Urinary bladder (tissue), 4 donors: ENCODE measurements around the gene PDE6H. TPM values are rescaled to one million over a fixed set of nuclear protein-coding genes. Genes with fewer than 3 reads are reported as not detected.

Experiments
- DNase-seq: peaks from one replicate; pipeline ENCODE4 v3.0.0-alpha.2; 2015; ENCODE audit errors: extremely low spot score
- H3K27ac ChIP-seq: one replicate; pipeline ENCODE4 v1.5.1; 2013; ENCODE audit warnings: low read depth, mild to moderate bottlenecking, moderate library complexity
- H3K36me3 ChIP-seq: one replicate; pipeline ENCODE4 v1.6.1; 2013; ENCODE audit warnings: mild to moderate bottlenecking, moderate library complexity; ENCODE audit not compliant: insufficient read depth
- H3K4me1 ChIP-seq: one replicate; pipeline ENCODE4 v1.6.1; 2013; ENCODE audit warnings: mild to moderate bottlenecking, moderate library complexity; ENCODE audit not compliant: insufficient read depth
- H3K4me3 ChIP-seq: one replicate; pipeline ENCODE4 v1.5.1; 2013; ENCODE audit warnings: low read depth, low read length
- WGBS: extraction: QIAGEN DNeasy Blood & Tissue Kit; methylation state at CpG from one replicate; pipeline ENCODE4 v1.1.7; 2013; 5-methylcytosine and 5-hydroxymethylcytosine counted together
- polyA plus RNA-seq: library from polyadenylated mRNA; stranded (reverse); fragments of 200-250 nt; gene quantifications from one replicate; pipeline ENCODE4 v1.2.3, GENCODE V29; 2013
- total RNA-seq: library from RNA; depleted of rRNA; stranded (reverse); fragments of >200 nt; gene quantifications from one replicate; pipeline ENCODE4 v1.2.3, GENCODE V29; 2014
- donor health status: healthy with polysubstance abuse.
- donor health status: healthy.

Gene PDE6H
- total and polyA plus RNA-seq, 2 donors: not detected

DNA sequence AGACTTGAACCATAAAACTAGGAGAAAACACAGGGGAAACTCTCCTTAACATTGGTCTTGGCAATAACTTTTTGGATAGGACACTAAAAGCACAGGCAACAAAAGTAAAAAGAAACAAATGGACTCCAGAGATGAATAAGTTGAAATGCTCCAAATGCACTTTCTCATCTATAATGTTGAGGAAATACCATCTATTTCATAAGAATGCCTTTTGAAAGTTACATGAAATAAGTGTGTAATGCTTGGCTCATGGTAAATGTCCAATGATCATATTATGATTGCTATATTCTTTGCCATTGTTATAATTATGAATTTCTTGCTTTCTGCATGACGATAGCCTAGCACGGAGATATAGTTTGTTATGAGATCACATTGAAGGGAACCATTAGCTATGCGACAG lies 19.8 kb downstream of the PDE6H start:
- WGBS: 96% methylated on average over 3 of the region's 3 CpGs
- H3K4me1 ChIP-seq: no peaks in the 10 kb centered on the region
- no peak overlapping the region for H3K27ac ChIP-seq
- no peak overlapping the region for H3K4me3 ChIP-seq
- H3K36me3 ChIP-seq: no peaks in the 10 kb centered on the region
- DNase-seq: no peak

DNA sequence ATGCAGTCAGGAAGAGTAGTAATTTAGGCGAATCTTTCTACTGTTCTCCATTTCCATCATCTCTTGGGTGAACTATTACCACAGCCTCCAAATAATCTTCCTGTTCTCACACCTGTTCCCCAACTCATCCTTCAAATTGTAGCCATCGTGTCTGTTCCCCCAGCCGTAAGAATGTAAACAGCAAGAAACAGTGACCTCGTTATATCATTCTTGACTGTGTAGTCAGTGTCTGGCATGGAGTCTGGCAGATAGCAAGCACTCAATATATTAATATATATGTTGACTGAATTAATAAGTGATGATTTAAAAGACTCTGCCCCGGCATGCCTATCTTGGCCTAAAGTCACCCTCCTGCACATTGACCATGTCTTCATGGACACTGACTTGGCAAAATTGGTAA lies 20.3 kb downstream of the PDE6H start:
- H3K36me3 ChIP-seq: no peaks in the 10 kb centered on the region
- 71% methylated on average over 5 of the region's 5 CpGs for WGBS

DNA sequence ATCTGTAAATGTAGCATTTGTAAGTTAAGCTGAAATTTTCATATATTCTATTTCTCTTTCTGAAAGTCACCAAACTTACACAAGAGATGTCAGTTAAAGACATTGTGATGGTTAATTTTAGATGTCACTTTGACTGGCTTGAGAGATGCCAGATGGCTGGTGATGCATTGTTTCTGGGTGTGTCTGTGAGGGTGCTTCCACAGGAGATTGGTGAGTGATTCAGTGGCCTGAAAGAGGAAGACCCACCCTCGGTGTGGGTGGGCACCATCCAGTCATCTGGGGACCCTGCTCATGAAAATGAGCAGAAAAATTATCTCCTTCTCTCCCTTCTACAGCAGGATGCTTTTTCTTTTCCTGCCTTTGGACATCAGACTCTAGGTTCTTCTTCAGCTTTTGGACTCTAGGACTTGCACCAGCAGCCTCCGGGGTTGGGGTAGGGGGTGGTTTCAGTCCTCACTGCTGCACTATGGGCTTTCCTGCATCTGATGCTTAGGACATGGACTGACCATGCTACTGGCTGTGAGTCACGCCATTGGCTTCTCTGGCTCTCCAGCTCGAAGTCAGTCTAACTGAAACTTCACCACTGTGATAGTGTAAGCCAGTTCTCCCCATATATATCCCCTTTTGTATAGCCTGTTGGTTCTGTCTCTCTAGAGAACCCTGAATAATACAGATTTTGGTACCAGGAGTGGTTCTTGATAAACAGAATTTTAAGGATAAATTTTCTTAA lies 20.9 kb downstream of the PDE6H start:
- no peaks in the 10 kb centered on the region for H3K36me3 ChIP-seq
- no peak for DNase-seq
- WGBS: 74% methylated on average over 4 of the region's 4 CpGs
- no peak overlapping the region for H3K4me3 ChIP-seq
- no peak overlapping the region for H3K27ac ChIP-seq
- H3K4me1 ChIP-seq: no peaks in the 10 kb centered on the region

More for the DNA sequence above, 20.3 kb downstream of the PDE6H start:
- Histone ChIP-seq H3K27ac (no peak overlapping the region), H3K4me3 (no peak overlapping the region), H3K4me1 (no peaks in the 10 kb centered on the region)
- no peak for DNase-seq

DNA sequence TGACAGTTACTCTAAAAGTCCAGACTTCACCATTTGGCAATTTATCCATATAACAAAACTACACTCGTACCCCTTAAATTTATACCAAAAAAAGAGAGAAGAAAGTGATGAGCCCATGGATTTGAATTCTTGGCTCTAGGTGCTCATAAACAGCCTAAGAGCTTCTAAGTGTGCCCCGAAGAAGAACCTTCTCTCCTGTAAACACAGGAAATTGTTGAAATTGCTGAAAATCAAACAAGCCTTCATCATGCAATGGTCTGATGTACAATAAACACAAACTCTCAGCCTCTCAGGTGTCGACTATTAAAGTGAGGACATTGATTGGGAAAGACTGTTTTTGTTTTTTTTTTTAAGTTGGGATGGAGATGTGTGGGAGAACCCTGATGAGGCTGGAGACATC lies 21.8 kb downstream of the PDE6H start:
- Histone ChIP-seq H3K36me3 (no peaks in the 10 kb centered on the region), H3K4me3 (no peak overlapping the region), H3K4me1 (no peaks in the 10 kb centered on the region), H3K27ac (no peak overlapping the region)
- DNase-seq: no peak
- 53% methylated on average over 3 of the region's 3 CpGs for WGBS

DNA sequence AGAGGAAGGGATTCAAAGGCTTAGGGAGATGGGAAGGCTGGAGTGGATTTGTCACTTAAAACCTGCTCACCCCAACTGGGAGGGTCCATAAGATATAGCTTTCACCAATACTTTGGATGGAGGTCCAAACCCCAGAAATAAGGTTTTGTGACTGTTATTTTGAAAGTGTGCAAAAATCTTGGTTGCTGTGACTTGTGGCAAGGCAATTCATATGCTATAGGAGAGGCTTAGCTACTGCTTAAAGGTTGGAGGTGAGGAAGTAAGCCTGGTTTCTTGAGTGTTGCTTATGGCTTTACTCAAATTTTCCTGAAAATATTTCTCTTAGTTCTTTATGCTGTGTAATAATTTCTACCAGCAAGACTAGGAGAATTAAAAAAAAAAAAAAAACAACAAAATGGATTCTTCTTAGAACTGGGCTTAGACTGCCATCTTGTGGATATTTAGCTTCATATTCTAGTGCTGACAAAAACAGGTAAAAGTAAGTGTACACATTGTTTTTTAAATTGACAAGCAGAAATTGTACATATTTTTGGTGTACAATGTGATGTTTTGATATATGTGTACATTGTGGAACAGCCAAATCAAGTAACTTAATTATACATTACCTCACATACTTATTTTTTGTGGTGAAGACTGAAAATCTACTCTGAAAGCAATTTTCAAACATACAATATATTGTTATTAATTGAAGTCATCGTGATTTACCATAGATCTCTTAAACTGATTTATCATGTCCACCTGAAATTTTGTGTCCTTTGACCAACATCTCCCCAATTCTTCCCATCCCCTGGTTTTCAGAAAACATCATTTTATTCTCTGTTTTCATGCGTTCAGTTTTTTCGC lies 23.0 kb downstream of the PDE6H start:
- H3K4me1 ChIP-seq: no peaks in the 10 kb centered on the region
- H3K36me3 ChIP-seq: no peaks in the 10 kb centered on the region
- H3K4me3 ChIP-seq: no peak overlapping the region
- H3K27ac ChIP-seq: no peak overlapping the region
- 94% methylated on average over 3 of the region's 3 CpGs for WGBS
- peak; percentile 55 for DNase-seq

DNA sequence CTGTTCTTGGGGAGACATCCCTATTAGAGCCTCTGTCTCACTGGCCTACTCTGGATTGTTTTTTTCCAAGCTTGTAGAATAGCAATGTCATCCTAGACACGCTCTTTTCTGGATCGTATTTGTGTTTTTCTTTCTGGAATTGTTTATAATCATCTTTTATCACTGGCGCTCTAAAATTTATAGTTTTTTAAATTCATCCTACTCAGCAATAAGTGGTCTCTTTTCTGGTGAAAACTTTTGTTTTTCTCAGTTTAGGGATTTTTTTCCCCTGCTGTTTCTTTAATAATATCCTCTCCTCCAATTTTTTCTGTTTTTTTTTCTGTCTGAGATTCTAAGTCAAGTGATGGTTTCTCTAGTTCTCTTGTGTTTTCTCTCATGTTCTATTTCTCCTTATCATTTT lies 25.2 kb downstream of the PDE6H start:
- WGBS: 45% methylated on average over 3 of the region's 3 CpGs
- no peak for DNase-seq
- no peaks in the 10 kb centered on the region for H3K36me3 ChIP-seq
- H3K4me3 ChIP-seq: no peak overlapping the region
- H3K27ac ChIP-seq: no peak overlapping the region
- H3K4me1 ChIP-seq: no peaks in the 10 kb centered on the region

DNA sequence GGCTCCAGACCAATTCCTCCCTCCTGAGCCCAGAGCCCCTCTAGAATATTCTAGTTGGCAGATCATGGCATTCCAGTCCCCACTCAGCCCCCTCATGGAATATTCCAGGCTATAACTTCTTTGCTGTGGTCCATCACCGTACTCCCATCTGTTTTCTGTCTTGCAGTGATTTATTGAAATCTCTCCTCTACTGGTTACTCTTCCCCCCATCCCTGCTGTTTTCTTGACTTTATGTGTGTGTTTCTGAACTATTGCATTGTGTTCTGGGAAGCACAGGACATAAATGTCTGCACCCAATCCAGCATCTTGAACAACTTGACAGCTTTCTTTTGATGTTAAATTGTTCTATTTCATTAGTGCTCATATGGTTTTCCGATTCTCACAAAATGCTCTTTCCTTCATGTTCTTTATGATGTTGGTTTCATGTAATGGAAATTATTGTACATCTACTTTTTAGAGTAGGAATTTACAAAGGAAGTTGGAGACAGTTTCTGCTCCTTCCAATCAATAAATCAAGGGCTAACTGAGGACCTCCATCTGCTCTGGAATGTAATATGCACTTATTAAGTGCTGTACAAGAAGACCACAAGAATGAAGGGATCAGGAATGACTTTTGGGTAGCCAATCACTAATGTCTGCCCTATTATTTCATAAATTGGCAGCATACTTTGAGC lies 26.3 kb downstream of the PDE6H start:
- Histone ChIP-seq H3K4me1 (no peaks in the 10 kb centered on the region), H3K36me3 (no peaks in the 10 kb centered on the region), H3K27ac (no peak overlapping the region), H3K4me3 (no peak overlapping the region)
- WGBS: 66% methylated on average over 2 of the region's 2 CpGs
- DNase-seq: peak; percentile 28

DNA sequence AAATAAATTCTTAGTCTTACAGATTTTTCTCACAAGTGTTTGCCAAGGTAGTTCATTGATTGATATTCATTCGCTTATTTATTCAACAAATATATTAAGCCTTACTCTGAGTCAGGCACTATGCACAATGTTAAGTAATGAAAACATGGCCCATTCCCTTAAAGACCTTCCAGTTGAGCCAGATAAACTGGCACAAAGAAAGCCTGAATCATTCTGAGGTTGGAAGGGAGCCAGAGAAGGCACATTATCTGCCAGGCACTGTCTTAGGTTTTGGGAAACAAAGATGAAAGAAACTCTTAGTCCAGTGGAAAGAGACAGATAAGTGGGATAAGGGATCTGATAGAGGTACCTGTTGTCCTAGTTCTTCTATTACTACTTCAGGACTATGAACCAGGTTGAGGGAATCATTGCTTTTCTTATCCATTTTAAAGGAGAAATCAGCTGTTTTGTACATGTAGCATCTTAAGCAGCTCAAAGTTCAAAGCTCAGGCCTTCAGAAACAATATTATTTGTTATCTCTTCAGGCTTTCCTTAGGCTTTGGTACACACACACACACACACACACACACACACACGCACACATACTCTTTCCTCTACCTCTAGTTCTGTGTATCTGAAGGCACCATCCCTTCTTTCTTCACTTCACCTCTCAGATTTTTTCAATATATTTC lies 27.0 kb downstream of the PDE6H start:
- Histone ChIP-seq H3K27ac (no peak overlapping the region), H3K4me3 (no peak overlapping the region), H3K36me3 (no peaks in the 10 kb centered on the region), H3K4me1 (no peaks in the 10 kb centered on the region)
- no peak for DNase-seq
- WGBS: 90% methylated on average over 2 of the region's 2 CpGs

DNA sequence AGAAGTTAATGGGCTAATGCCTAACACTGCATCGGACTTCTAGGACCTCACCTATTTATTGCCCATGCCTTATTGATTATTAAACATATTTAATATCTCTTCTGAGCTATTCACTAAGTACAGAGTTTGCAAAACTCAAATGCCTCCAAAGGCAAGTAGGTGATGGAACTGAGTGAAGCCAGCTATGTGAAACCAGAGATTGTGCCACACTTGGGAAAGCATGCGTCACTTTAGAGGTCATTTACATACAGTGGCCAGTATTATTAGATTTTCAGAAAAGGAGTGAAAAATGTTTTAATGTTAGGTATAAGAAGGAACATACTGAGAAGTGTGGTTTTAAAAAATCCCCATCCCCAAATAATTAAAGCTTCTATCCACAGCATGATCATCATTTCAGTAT lies 27.7 kb downstream of the PDE6H start:
- no peak for DNase-seq
- Histone ChIP-seq H3K27ac (no peak overlapping the region), H3K36me3 (no peaks in the 10 kb centered on the region), H3K4me3 (no peak overlapping the region), H3K4me1 (no peaks in the 10 kb centered on the region)
- WGBS: 97% methylated on average over 2 of the region's 2 CpGs

DNA sequence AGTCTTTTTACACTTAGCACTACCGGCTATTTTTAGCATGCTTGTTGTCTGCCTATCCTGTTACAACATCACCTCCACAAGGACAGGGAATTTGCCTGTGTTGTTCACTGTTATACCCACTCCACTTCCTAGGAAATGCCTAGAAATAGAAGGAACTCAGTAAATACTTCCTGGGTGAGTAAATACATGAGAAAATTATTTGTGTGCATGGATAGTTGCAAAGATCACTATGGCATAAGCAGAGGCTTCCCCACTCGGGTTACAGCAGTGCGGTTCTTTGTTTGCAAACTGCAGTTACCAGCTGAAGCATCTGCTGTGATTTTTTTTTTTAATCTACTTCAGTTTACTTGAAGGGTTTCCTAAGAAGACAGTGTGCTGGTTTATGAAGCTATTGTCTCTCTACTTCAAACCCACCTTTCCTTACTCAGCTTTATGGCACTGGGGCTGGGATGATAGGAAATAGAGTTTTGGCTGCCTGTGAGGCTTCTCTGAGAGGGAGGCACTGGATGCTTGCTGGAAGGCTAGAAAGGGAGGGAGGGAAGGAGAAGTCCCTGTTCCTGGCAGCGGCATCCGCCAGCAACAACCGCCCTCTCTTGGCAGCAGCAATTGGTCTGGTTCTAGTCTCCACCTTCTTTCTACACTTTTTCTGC lies 29.0 kb downstream of the PDE6H start:
- no peaks in the 10 kb centered on the region for H3K36me3 ChIP-seq
- WGBS: 10% methylated on average over 6 of the region's 6 CpGs
- no peak overlapping the region for H3K27ac ChIP-seq
- no peaks in the 10 kb centered on the region for H3K4me1 ChIP-seq
- DNase-seq: peak; percentile 37
- H3K4me3 ChIP-seq: no peak overlapping the region

DNA sequence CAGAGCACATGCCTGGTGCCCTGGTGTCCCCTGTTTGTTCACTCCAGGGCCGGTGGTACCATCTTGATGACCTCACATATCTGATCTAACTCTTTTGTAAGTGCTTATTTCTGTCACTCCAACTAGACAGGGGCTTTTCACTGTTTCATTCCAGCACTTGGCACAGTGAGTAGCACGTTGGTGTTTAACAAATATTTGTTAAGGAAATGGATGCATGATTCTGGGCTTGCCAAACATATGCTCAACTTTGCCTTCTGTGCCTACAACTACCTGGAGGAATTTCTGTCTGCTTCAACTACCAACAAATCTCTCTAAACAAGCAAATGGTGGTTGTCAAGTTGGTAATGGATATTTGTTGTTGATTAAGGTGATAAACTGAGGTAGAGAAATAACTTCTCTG lies 31.6 kb downstream of the PDE6H start:
- no peak for DNase-seq
- H3K27ac ChIP-seq: no peak overlapping the region
- H3K36me3 ChIP-seq: no peaks in the 10 kb centered on the region
- H3K4me3 ChIP-seq: no peak overlapping the region
- H3K4me1 ChIP-seq: no peaks in the 10 kb centered on the region
- 79% methylated on average over 2 of the region's 2 CpGs for WGBS

DNA sequence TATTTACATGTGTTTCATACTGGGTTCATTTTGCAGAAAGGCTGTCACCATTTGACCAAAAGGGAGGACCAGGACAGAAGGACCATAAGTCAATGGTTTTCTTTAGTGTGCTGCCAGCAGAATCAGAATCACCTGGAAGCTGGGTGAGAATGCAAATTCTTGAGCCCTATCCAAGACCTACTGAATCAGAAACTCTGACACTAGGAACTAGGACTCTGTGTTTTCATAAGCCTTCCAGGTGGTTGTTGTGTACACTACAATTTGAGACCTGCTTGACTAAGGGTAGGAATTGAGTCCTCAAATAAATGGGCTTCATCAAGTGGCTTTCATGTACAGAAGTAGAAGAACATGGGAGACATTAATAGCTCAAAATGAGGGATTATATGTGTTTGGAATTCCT lies 32.2 kb downstream of the PDE6H start:
- no peak for DNase-seq
- no peak overlapping the region for H3K4me3 ChIP-seq
- H3K27ac ChIP-seq: no peak overlapping the region
- H3K4me1 ChIP-seq: no peaks in the 10 kb centered on the region
- H3K36me3 ChIP-seq: no peaks in the 10 kb centered on the region

DNA sequence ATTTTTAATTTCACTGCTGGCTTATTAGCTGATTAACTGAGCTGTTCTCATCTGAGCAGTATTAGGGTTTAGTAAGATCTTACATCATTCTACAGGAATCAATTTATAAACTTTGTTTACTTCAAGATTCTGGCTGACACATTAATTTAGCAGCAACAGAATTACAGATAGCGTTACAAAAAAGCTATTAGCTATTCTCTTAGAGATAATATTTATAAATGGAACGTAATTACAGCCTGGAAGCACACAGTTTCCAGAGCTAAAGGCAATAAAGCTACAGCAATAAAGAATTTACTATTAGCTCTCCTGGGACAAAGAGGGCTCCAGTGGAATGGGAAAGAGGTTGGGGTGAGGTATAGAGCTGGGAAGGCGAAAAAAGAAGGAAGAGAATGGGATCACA lies 34.7 kb downstream of the PDE6H start:
- Histone ChIP-seq H3K4me1 (no peaks in the 10 kb centered on the region), H3K27ac (peak overlapping the region; percentile 52), H3K4me3 (no peak overlapping the region), H3K36me3 (no peaks in the 10 kb centered on the region)
- WGBS: 34% methylated on average over 3 of the region's 3 CpGs
- DNase-seq: no peak
